COR-L47 (cell line): ENCODE results near the gene FDX2.

ENCODE experiments used
- DNase-seq: peaks from one replicate; lab custom pipeline; 2025; lab: John Stamatoyannopoulos, UW

FDX2 gene

DNA sequence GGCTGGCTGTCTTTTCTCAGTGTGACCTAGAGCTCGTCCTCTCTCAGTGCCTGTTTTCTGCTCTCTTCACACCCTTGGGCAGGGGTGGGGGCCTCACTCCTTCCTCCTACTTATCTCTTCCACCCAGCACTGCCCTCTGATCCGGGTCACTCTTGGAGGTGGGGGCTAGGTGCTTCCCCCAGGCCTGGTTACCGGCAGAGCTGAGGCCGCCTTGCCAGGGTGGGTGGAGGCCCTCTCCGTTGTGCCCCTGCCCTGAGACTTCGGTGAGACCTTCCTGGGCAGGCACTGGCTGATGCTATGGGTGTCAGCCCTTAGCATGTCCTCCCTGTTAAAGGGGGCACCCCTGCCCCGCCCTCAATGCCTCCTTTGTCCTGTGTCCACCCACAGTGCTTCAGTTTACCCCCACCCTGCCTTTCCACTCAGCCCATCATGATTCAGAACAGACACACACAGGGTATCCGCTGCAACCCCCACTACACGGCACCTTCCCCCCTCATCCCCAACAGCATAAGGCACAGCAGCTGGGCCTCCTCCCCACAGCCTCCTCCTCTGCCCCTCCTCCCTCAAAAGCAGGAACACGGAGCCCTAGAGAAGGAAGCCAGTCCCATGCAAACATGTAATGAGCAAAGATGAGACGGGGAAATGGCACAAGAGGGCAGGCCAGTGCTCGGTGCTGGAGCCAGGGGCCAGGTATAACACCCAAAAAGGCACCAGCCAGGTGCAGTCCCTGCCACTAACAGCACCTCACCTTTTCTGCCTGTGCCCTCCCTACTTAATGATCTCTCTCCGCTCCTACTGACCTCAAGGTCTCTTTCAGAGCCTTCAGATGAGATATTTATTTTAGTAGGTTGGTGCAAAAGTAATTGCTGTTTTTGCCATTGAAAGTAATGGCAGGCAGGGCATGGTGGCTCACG, 16.0 kb downstream of the FDX2 start:
- DNase-seq: no peak

DNA sequence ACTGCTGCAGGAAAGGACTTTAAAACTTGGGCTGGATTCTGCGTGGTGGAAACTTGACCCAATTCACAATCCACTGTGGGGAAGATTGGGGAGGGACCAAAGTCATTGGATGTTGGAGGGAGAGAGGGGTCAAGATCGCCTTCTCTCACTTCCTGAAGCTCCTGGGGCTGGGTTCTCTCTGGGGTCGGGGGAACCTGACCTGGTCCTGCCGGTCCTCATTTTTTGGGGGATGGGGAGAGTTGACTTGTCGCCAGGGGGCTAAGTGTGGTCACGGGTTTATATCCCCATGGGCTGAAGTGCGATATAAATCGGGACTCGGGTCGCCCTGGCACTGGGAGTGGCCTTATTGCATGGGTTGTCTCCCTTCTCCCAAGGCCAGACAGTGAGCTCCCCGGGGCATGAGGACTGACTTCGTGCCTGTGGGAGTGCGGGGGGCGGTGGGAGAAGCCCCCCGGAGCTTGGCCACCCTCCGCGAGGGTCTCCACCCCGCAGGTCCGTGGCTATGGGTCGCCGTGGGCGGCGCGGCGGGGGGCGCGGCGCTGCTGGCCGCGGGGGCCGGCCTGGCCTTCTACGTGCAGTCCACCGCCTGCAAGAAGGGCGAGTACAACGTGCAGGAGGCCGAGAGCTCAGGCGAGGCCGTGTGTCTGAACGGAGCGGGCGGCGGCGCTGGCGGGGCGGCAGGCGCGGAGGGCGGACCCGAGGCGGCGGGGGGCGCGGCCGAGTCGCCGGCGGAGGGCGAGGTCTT, 19.8 kb downstream of the FDX2 start:
- DNase-seq: no peak

DNA sequence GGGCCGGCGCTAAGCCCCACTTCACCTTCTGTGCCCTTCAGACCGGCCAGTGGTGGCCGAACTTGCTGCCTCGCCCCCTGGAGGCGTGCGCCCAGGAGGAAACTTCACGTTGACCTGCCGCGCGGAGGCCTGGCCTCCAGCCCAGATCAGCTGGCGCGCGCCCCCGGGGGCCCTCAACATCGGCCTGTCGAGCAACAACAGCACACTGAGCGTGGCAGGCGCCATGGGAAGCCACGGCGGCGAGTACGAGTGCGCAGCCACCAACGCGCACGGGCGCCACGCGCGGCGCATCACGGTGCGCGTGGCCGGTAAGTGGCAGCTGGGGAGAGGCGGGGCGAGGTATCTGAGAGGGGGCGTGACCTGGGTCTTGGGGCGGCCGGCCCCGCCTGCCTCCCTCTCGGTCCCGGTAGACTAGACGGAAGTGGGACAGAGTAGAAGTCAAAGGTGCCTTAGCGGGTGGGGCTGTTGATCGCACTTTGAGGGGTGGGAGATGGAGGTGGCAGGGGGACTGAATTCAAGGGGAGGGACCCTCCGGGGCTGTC, 20.4 kb downstream of the FDX2 start:
- DNase-seq: no peak

DNA sequence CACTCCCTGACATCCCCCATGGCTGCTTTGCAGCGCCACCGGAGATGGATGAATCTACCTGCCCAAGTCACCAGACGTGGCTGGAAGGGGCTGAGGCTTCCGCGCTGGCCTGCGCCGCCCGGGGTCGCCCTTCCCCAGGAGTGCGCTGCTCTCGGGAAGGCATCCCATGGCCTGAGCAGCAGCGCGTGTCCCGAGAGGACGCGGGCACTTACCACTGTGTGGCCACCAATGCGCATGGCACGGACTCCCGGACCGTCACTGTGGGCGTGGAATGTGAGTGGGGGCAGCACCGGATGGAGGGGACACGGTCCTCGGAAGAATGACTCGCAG, 21.5 kb downstream of the FDX2 start:
- DNase-seq: no peak

DNA sequence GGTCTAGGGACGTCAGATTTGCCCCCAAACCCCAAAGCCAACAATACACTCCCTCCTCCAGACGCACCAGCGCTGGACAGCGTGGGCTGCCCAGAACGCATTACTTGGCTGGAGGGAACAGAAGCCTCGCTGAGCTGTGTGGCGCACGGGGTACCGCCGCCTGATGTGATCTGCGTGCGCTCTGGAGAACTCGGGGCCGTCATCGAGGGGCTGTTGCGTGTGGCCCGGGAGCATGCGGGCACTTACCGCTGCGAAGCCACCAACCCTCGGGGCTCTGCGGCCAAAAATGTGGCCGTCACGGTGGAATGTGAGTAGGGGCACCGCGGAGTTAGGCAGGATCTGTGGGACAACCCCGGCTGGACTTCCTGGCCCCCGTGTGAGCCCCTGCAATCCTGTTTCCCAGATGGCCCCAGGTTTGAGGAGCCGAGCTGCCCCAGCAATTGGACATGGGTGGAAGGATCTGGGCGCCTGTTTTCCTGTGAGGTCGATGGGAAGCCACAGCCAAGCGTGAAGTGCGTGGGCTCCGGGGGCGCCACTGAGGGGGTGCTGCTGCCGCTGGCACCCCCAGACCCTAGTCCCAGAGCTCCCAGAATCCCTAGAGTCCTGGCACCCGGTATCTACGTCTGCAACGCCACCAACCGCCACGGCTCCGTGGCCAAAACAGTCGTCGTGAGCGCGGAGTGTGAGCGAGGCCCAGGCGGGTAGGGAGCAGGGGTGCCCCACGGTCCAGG, 22.0 kb downstream of the FDX2 start:
- no peak for DNase-seq

DNA sequence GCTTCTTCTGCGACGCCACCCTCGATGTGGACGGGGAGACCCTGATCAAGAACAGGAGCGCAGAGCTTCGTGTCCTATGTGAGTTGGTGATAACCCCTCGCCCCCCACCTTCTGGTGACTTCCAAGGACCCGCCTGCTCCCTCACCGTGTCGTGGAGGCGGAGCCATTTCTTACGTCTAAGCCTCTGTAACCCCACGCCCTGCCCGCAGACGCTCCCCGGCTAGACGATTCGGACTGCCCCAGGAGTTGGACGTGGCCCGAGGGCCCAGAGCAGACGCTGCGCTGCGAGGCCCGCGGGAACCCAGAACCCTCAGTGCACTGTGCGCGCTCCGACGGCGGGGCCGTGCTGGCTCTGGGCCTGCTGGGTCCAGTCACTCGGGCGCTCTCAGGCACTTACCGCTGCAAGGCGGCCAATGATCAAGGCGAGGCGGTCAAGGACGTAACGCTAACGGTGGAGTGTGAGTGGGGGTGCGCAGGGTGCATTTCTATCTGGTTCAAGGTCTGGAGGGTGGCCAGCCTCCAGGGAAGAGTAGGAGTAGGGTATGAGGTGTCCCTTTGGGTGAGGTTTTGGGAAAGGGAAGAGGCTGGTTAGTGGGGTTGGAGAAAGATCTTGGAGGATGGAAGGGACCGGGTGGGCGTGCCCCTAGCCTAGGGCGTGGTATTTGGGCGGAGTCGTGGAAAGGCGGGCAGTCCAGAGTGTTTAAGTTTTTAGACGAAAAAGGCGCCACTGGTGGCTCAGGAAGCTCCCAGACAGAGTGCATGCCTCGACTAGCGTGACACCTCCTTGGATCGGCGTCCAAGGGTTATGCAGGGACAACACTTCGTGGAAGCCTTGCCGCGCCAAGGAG, 22.8 kb downstream of the FDX2 start:
- no peak for DNase-seq

DNA sequence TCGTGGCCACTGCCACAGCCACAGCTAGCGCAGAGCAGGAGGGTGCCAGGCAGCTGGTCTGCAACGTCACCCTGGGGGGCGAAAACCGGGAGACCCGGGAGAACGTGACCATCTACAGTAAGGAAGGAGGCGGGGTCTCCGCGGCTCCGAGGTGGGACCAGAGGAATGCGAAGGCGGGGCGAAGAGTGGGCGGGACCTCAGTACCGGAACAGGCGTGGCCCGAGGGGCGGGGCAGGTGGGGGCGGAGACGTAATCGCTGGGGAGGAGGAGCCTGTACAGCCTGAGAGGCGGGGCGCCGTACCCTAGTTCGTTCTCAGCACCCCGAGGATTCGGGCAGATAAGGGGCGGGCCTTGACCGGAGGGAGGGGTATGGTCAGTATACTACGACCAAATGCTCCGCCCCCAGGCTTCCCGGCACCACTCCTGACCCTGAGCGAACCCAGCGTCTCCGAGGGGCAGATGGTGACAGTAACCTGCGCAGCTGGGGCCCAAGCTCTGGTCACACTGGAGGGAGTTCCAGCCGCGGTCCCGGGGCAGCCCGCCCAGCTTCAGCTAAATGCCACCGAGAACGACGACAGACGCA, 23.5 kb downstream of the FDX2 start:
- DNase-seq: no peak

DNA sequence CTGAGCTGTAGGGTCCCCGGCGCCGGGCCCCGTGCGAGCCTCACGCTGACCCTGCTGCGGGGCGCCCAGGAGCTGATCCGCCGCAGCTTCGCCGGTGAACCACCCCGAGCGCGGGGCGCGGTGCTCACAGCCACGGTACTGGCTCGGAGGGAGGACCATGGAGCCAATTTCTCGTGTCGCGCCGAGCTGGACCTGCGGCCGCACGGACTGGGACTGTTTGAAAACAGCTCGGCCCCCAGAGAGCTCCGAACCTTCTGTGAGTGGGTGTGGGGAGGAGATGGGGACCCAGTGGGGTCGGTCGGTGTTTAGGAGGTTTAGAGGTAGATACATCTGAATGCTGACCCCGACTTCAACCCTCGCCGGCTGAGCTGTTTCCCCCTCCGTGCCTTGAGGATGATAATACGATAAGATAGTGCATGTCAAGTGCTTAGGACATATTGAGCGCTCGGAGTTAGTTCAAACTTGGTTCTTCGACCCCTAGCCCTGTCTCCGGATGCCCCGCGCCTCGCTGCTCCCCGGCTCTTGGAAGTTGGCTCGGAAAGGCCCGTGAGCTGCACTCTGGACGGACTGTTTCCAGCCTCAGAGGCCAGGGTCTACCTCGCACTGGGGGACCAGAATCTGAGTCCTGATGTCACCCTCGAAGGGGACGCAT, 24.1 kb downstream of the FDX2 start:
- no peak for DNase-seq

DNA sequence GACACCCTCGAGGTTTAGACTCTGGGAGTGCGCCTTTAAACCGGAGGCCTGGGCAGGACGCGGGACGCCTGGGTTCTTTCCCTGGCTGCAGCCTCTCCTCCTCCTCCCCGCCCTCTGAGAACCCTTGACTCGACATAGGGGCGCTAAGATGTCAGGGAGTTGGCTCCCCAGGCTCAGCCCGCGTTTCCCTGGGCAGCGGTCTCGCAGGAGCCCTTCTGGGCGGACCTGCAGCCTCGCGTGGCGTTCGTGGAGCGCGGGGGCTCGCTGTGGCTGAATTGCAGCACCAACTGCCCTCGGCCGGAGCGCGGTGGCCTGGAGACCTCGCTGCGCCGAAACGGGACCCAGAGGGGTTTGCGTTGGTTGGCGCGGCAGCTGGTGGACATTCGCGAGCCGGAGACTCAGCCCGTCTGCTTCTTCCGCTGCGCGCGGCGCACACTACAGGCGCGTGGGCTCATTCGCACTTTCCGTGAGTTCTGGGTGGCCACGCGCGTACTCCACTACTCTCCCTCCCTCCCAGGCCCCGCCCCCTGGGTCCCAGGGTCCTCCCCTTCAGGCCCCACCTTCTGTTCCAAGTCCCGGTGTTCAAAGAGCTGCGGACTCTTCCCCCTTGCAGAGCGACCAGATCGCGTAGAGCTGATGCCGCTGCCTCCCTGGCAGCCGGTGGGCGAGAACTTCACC, 24.8 kb downstream of the FDX2 start:
- DNase-seq: peak; percentile 43

DNA sequence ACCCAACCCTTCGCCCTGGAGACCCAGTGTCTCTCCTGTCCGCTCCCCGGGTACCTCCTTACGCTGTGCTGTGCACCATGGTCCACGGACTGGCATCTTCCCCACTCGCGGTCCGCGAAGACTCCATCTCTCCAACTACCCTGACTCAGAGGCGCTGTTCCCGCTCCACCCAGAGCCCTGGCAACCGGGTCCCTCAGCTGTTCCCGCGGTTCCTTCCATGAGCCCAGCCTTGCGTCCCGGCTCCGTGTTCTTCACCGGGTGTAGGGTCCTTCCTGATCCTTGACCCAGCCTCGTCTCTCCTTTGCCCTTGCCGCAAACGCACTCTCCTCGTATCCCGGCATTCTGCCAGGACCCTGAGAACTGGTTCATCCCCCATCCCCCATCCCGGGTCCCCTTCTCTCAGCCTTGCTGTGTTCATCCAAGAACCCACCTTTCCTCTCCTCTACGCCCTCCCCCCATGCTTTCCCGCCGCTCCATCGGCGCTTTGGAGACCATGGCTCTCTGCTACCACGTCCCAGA, 25.4 kb downstream of the FDX2 start:
- DNase-seq: no peak

DNA sequence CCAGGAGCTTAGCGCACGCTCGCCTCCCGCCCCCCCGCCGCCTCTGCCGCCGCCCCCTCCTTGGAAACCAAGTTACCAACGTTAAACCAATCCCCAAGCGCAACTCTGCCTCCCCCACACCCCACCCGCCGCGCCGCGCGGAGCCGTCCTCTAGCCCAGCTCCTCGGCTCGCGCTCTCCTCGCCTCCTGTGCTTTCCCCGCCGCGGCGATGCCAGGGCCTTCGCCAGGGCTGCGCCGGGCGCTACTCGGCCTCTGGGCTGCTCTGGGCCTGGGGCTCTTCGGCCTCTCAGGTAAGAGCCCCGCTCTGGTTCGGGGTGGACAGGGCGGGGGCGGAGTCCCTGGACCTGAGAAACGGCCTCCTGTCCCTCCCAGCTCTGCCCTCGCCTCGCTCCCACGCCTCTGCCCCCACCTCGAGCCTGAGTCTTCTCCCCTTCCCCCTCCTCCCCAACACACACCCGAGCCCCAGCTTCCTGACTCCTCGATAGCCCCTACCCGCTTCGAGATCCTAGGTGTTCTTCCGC, 25.9 kb downstream of the FDX2 start, which contains the start of gene ICAM5:
TSS of gene ICAM5 (plus strand) at position 117 of the 521 bp plus-strand sequence. CDS start at position 209, 92 bp downstream.
- DNase-seq: peak; percentile 63

DNA sequence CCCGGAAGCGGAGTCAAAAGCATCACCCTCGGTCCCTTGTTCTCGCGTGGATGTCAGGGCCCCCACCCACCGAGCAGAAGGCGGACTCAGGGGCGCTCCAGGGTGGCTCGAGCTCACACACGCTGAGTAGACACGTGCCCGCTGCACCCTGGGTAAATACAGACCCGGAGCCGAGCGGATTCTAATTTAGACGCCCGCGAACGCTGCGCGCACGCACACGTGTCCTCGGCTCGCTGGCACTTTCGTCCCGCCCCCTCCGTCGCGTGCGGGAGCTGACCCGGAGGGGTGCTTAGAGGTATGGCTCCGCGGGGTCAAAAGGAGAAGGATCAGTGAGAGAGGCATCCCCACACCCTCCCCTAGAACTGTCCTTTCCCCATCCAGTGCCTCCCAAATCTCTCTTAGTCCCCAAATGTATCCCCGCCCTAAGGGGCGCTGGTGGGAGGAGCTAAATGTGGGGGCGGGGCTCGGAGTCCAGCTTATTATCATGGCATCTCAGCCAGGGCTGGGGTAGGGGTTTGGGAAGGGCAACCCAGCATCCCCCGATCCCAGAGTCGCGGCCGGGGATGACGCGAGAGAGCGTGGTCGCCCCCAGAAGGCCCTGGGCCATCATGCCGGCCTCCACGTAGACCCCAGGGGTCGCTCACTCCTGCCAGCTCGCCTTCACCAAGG, 26.5 kb downstream of the FDX2 start:
- peak; percentile 78 for DNase-seq

DNA sequence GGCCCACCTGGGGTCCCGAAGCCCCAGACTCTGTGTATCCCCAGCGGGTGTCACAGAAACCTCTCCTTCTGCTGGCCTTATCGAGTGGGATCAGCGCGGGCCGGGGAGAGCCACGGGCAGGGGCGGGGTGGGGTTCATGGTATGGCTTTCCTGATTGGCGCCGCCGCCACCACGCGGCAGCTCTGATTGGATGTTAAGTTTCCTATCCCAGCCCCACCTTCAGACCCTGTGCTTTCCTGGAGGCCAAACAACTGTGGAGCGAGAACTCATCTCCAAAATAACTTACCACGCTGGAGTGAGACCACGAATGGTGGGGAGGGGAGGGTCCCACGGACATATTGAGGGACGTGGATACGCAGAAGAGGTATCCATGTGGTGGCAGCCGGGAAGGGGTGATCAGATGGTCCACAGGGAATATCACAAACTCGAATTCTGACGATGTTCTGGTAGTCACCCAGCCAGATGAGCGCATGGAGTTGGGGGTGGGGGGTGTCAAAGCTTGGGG, 27.1 kb downstream of the FDX2 start:
- peak; percentile 58 for DNase-seq

DNA sequence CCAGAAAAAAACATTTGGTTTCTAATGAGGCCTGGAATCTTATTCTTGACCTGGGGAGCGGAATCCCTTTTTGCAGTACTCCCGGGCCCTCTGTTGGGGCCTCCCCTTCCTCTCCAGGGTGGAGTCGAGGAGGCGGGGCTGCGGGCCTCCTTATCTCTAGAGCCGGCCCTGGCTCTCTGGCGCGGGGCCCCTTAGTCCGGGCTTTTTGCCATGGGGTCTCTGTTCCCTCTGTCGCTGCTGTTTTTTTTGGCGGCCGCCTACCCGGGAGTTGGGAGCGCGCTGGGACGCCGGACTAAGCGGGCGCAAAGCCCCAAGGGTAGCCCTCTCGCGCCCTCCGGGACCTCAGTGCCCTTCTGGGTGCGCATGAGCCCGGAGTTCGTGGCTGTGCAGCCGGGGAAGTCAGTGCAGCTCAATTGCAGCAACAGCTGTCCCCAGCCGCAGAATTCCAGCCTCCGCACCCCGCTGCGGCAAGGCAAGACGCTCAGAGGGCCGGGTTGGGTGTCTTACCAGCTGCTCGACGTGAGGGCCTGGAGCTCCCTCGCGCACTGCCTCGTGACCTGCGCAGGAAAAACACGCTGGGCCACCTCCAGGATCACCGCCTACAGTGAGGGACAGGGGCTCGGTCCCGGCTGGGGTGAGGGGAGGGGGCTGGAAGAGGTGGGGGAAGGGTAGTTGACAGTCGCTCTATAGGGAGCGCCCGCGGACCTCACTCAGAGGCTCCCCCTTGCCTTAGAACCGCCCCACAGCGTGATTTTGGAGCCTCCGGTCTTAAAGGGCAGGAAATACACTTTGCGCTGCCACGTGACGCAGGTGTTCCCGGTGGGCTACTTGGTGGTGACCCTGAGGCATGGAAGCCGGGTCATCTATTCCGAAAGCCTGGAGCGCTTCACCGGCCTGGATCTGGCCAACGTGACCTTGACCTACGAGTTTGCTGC, 28.7 kb downstream of the FDX2 start, which contains the start of gene ICAM4:
TSS of gene ICAM4 (plus strand) at position 153 of the 935 bp plus-strand sequence. CDS start at position 211, 58 bp downstream.
- no peak for DNase-seq

DNA sequence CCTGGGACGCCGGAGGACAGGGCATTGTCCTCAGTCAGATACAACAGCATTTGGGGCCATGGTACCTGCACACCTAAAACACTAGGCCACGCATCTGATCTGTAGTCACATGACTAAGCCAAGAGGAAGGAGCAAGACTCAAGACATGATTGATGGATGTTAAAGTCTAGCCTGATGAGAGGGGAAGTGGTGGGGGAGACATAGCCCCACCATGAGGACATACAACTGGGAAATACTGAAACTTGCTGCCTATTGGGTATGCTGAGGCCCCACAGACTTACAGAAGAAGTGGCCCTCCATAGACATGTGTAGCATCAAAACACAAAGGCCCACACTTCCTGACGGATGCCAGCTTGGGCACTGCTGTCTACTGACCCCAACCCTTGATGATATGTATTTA, 30.4 kb downstream of the FDX2 start:
- DNase-seq: no peak

DNA sequence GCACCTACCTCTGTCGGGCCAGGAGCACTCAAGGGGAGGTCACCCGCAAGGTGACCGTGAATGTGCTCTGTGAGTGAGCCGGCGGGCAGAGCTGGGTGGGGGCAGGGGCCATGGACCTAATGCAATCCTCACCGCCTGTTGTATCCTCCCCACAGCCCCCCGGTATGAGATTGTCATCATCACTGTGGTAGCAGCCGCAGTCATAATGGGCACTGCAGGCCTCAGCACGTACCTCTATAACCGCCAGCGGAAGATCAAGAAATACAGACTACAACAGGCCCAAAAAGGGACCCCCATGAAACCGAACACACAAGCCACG, 30.9 kb downstream of the FDX2 start:
- no peak for DNase-seq
